Stimulated activated CD4-positive, alpha-beta T cell treated with anti-CD3 and anti-CD28 coated beads, Interleukin-1b, Interleukin-23, amount 100 ng/mL, for 24 hours (primary cell): ENCODE results near the gene DSCAML1.

Source experiments
- DNase-seq, 4 experiments: peaks; one replicate each; pipeline ENCODE4 v3.0.0-alpha.2; 2020; ENCODE audit warnings: low read depth in 4 of 4, low spot score in 1 of 4

The DSCAML1 gene

DNA sequence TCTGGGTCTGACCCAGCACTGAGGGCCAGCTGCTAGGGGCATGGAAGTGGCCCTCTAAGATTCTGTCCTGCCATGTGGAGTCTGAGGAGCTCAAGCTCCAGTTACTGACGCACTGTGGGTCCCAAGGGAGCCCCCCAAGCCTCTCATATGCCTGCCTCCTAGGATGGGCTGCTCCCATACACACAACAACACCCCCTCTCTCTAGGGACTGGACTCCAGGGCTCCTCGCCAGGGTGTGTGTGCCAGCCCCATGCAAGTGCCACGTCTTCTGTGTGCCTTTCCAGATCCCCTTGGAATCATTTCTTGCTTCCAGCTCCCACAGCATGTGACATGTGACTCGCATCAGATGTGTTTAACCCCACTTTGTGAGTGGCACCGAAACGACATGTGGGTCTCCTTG is 234.9 kb downstream of the DSCAML1 start:
- no peak for DNase-seq

DNA sequence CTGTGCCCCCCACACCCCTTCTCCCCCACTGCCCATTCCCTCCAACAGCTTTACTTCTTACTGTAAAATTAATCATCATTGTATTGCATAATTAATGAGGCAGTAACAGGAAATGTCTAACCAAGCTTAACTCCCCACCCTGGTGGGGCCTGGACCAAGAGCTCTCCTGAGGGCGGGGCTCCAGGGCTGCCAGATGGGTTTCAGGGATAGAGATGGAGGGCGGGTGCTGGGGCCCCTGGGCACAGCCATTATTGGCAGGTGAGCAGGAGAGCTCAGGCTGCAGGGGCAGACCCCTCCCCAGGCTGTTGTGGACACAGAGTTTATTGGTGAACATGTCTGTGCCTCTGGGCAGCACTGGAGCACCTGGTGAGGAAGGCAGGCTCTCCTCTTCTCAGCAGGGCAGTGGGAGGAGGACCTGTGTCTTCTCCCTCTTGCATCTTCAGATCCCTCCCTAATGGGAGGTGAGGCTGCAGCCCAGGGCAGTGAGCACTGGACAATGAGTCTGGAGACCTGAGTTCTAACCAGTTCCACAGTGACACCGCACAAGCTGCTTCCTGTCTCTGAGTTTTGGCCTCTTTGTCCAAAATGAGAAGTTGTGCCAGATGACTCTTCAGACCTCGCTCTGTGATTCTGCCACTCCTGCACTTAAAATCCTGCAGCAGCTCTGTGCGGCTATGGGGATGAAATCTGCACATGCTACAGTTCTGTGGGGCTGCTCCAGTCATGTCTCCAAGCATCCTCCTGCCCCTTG is 236.1 kb downstream of the DSCAML1 start:
- DNase-seq, result no peak

DNA sequence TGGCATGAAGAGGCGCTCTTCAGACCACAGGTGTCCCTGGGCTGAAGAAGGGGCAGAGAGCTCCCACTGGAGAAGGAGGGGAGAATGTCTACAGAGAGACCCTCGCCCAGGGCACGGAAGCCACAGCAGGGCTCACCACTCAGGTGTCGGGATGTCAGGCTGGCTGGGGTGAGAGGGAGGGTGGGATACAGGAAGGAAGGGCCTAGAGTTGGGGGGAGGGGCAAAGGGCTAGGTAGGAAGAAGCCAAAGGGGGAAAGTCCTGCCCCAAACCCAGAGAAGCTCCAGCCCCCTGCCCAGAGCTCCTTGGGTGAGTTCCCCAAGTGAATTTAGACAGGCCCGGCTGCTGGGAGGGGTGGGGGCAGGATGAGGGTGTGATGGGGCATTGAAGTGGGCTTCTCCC is 237.3 kb downstream of the DSCAML1 start:
- no peak for DNase-seq

DNA sequence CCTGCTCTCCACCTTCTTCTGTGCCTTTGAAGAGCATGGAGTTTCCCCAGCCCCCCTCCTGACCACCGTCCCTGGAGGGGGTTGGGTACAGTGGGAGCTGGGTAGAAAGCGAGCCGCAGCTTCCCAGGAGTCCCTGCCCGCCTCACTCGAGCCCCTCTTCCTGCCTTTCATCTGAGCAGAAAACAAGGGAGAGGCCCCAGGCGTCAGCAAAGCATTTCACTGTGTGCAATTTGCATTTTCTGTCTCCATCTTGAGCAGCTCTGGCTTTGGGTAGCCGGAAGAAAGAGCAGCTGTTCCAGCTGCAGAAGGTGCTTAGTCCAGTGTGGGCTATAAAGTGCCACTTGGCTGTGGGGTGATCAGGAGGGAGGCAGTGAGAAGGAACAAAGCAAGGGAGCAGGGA is 239.7 kb downstream of the DSCAML1 start:
- DNase-seq, result no peak

DNA sequence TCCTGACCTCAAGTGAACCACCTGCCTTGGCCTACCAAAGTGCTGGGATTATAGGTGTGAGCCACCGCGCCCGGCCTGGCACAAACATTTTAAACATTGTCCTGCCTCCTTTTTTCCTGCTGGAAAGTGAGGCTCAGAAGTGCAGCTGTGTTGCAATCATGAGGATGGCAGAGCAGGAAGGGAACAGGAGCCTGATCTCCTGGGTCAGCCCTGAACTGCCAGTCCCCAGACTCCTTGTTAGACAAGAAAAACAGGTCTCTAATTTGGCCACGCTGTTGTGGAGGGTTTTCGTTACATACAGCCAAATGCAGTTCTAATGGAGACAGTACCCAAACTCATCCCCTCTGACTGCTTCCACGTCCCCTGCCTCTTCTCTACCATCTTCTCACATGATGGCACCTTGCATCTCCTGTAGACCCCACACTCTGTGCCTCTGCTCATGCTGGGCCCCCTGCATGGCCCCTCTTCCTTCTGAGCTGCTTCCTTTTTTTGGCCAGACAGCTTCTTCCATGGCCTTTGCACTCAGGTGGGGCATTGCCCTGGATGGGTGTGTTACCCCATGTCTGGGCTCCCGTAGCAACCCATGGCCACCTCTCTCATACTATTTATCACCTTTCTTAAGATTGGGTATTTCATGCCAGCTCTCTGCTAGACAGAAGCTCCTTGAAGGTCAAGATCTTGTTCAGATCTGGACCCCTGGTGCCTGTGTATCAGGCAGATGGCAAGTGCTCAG is 242.2 kb downstream of the DSCAML1 start:
- DNase-seq, result no peak

DNA sequence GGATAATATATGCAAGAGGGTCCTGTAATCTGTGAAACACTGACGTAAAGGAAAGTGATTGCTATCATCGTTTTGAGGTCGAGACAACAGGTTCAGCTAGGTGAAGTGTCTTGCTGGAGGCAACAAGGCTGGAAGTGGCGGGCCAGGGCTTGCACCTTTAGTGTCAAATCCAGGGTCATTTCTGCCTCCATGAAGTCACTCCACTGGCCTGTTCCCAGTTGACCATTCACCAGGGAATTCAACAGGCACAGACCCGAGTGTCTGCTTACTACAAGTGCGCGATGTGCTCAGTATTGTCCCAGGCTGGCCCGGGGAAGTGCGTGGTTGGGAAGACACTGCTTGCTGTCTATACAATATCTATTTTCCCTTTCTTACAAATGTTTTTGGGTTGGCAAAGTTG is 244.4 kb downstream of the DSCAML1 start:
- DNase-seq, result no peak

DNA sequence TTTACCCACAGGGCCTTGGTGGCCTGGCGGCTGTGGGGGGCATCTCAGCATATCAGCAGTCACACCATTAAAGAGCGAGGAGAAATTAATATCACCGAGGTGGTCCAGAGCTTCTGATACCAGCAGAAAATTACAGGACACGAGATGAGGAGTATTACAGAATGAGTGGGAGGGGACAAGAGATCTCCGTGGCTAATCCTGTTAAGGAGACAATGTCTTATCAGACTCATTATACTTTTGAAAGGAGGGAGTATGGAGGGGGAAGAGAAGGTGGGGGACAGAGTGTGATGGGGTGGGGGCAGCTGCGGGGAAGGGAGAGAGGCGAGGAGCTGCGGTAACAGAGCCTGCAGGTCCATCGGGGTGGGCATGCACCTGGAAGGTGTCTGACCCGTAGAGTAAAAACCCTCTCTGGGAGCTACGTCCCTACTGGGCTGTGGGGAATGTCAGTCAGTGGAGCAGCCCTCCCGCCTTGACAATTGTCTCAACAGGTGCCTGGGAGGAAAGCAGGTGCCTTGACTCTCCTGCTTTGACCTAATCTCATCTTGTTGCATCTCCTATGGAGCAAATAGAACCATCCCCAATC is 245.2 kb downstream of the DSCAML1 start:
- DNase-seq, result no peak

DNA sequence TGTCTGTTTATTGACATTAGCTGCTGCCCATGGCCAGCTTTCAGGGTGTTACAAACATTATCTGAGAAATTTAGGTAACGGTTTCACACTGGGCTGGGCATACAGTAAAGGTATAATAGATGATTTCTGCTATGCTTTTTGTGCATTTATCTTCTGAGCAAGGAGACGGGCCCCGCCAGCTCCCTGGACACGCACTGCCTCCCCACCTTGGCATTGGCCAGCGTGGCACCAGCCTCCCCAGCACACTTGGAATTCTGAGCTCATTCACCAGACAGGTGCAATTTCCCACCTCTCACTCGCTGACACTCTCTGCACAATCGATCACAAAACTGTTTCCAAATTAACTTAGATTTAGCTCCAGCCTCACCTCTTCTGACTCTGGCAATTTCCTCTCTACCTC is 246.6 kb downstream of the DSCAML1 start:
- no peak for DNase-seq

DNA sequence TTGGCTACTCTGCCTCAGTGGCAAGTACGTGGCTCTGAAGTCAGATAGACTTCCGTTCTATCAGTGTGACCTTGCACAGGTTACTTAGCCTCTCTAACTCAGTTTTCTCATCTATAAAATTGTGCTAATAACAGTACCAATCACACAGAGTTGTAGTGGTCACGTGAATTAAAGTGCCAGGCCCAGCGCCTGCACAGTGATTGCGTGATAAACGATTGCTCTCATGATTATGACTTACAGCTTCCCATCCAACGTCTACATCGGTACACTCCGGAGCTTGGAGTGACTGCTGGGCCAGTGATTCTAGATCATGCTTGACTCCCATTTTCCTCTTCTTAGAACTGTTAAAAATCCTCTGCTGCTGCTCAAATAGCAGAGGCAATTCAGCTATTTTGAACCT is 247.6 kb downstream of the DSCAML1 start:
- DNase-seq, result no peak

DNA sequence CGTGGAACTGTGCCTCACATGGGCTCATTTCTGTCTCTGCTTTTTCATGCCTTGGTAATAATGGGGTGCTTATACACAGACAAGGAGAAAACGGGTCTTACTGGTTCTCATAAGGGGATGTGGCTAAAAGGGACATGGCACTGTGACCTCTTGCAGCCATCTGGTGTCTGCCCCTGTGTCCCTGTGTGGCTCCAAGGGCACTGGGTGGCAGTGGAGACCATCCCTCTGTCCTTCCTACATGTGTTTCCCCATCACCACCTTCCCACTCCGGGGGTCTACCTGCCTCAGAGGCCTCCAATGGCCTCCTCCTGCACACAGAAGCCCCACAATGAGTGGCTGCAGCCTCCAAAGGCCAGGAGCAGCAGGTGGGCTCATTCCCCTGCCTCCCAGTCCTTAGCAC is 248.1 kb downstream of the DSCAML1 start:
- DNase-seq, result no peak

DNA sequence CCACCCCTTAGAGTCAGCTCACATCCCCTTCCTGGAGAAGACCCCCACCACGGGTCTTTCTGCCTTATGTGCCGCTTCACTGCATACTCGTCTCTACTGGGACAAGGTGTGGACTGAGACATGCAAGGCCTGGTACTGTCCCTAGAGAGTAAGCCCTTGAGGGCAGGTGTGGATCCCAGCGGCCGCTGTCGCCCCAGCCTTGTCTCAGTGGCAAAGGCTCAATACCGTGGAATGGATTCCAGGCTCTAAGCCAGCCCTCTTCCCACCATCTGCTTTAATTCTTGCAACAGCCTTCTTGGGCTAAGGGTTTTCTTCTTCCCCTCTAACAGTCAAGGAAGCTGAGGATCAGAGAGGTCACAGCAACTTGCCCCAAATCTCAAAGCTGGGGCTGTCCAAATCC is 249.1 kb downstream of the DSCAML1 start:
- DNase-seq, result no peak

DNA sequence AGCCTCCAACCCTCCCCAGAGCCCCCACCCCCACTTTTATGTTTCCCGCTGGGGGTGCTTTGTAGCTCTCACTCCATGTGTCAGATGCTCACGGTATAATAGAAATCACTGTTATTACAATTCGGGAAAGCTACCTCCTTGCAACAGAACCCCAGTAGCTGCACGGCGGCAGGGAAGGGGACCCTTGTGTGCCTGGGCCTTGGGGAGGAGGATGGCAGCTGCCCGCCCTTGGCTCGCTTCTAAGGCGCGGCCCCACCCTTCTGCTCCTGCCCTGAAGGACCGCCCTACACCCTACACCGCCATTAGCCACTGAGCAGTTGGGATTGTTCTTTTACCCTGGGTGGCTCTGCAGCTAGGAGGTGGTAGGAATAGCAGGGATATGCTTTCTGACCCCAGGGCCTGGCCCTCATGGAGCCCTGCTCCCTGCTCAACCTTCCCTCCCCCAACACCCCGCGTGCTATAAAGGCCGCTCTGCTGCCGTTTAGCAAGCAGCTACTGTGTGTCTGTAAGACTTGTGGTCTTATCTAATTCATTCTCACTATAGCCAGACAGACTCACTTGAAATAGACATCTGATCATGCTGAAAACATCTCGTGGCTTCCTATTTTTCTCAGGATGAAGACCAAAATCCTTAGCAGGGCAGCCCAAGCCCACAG is 249.7 kb downstream of the DSCAML1 start:
- DNase-seq, result no peak

DNA sequence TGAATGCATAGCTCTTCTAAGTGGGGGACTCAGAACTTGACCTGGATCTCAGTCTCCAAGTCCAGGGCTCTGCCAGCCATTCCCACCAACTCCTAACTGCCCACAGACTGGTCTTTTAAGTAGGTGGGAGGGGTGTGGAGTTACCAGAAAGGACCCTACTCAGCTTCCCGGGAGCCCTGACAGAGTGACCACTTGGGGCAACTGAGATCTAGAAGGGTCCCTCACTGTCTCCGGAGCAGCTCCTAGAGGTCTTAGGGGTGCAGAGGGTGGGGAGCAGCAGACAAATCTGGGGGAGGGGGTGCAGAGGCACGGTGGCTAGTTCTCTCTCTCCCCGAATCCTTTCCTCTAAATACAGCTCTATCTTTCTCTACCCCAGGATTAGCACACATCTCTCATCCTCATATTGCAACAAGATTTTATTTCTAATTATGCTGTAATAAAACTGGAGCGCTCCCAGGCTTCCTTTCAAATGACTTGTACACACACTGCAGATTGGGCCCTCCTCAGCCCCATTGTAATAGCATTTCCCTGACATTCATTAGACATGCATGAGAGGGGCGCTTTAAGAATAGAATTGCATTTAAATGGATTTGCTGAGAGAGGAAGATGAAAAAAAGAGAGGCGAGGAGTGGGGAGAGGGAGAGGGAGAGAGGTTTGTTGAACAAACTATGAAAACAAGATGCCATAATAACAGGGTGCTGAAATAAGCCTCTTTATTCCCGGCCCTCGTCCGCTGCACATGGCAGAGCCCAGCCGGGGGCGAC is 250.4 kb downstream of the DSCAML1 start:
- DNase-seq, result no peak

DNA sequence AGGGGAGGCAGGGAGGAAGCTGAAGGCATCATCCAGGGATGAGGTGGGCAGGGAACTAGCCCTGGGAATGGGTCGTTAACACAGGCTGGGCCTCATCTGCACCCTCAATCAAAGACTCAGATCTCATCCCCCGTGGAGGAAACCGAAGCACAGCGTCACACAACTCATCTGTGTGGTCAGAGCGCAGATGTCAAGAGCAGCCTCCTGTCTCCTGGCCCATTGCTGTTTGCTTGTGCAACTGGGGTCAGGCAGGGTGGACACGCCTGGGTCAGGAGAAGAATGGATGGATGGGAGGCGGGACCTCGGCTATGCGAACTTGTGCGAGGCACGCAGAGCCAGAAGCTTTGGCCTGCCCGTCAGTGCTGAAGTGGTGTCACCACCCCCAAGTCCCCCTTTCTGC is 251.3 kb downstream of the DSCAML1 start:
- no peak for DNase-seq

DNA sequence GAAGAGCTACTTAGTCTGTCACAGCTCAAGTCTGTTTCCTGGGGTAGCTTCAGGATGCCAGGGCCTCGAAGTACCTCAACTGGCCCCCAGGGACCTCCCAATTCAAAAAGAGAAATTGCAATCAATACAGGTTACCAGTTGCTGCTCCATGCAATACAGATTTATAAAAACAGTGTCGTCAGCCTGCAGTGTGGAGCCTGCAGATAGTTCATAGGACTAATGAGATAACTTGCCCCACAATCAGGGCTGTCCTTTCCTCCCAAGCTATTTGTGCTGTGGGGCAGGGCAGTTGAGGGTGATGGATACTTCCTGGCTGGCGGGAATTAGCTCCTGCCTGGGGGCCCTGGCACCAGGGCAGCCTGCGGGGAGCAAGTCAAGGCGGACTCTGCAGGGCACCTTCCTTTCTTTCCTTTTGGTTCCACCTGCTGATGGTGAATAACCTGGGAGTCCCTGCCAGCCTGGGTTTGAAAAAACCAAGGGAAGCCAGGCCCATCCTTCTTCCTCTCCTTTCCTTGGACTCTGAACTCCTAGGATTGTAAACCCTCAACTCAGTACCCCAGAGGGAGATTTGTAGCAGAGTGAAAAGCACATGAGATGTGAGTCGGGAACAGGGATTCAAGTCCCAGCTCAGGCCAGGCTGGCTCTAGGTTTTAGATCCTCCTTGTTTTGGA is 252.8 kb downstream of the DSCAML1 start:
- no peak for DNase-seq

DNA sequence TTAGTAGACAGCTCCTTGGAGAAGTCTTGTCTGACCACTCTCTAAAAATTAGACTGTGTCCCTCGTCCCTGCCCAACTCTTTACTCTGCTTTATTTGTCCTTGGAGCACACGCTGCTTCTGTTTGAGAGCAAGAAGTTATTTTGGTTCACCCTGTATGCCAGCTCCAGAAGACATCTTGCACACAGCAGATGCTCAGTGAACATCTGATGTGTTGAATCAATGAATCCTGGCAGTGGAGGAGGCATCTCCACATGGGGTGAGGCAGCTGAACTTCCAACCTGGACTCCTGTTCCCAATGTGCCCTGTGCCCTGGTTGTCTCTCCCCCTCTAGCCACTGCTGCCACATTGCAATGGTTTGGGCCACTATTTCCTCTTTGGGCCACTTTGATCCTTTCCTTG is 255.8 kb downstream of the DSCAML1 start:
- no peak for DNase-seq

DNA sequence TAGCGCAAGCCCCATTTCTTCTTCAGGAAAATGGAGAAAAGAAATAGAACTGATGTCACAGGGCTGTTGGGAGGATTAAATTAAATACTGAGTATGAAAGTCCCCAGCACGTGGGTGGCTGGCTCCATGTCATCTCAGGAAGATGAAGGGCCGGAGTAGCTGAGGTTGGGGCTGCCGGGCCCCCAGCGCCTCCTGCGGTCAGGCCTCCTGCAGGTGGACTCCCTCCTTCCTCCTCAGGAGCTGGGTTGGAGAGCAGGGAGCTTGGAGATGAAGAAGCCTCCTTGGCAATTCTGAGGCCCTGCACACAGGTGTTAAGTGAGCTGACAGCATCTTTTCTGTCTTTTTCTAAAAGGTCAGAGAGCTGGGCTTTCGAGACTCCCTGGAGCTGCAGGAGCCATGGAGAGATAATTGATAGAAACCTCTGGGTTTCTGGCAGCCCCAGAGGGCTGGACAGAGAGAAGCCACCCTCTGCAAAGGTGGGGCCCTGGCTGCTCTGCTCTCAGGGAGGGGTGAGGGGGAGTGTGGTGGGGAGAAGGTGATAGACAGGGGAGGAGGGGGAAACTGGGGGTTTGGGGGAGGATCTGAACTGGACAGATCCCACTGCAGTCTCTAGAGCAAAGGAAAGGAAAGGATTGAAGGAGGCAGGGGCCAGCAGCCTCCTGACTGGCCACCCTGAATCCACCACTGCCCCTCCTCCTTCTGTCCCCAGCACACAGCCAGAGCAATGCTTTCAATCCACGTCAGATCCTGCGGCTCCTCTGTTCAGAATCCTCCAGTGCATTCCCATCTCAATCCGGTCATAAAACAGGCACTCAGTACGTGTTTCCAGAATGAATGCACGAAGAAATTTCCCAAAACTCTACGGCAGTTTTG is 258.5 kb downstream of the DSCAML1 start:
- no peak for DNase-seq

DNA sequence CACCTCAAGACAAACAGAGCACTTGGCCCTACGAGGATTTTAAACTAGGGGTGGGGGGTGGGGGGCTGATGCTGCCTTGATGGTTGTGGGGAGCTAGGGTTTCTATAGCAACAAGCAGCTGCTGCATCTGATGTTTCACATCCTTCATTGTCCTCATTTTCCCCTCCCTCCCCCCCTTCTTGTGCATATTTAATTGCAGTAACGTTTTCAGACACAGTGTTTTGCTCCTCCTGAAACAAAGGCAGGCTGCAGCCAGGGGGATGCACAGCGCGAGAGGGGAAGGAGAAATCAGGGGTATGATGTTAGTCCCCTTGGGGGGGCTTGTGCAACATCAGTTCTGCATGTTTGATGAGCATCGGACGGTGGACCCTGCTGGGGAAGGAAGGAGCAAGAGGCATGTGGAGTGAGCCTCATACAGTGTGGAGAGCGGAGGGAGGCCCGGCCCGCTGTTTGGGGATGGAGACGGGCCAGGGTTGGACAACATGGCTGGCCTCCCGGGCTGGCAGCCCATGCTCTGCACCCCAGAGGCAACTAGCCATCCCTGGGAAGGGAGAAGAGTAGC is 261.1 kb downstream of the DSCAML1 start:
- DNase-seq, result no peak

DNA sequence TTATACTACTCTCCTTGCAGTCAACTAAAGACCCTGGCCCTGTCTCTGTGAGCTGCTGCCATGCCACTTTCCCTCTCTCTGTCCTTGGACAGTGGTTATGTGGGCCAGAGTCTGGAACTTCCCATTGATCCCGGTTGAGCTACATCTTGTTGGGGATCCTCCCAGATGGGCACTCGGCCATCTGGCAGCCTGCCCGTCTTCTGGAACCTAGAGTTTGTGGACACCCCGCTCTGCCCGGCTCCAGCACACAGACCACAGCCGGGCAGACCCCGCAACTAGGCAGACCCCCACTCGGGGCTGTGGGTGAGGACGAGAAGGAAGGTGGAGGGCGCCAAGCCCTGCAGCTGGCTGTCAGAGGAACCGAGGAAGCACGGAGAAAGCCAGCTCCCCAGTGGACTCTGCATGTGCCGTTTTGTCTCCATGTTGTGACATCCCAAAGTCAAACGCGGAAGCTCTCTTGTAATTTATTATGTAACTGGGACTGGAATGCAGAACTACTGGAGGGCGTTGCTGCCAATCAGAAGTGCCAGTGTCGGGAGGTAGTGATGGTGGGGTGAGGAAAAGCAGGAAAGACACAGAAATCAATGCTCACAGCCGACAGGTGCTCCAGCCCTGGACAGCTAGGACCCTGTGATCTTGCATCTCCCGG is 261.7 kb downstream of the DSCAML1 start:
- no peak for DNase-seq
